ENCODE results near the gene CERS6. TPM values are rescaled to one million over a fixed set of nuclear protein-coding genes. Genes with fewer than 3 reads are reported as not detected.

The CERS6 gene
- total RNA-seq, 1 experiment from 2014 or later, result 30.3 TPM

GRCh38 chr2:168458139-168458538, 2.1 kb downstream of the CERS6 start:
- no peaks in the 10 kb centered on the region; the same call in 1 of the 2 replicates for H3K36me3 ChIP-seq (ENCODE audit: control insufficient read depth, insufficient read depth, low read length)
- in situ Hi-C loops (cut with HindIII; ENCODE audit: low pct_unique_long_range_greater_than_20kb, low sequenced_read_pairs), result no loop called here
- no peaks in the 10 kb centered on the region for H3K9me3 ChIP-seq (ENCODE audit: control insufficient read depth, insufficient read depth, low read depth, low read length)
- ChIA-PET POLR2A (no interaction called here), CTCF (no interaction called here)
- no peak overlapping the region for H3K27ac ChIP-seq (ENCODE audit: low read length)
- intact Hi-C loops (cut with micrococcal nuclease; ENCODE audit: unreplicated experiment), result loop anchor here (10.0 kb wide), 1 partner anchor 297 kb away; no protein-coding TSS in a partner anchor
- DNase-seq (ENCODE audit: low read depth, low spot score) (no peak), ATAC-seq (no peak)
- peak overlapping the region; percentile 75 to 85 for H3K4me3 ChIP-seq (ENCODE audit: low read depth in 2 of 2, low read length in 2 of 2)
- peaks cover 17% of the 10 kb centered on the region for H3K4me1 ChIP-seq (ENCODE audit: control insufficient read depth, insufficient read depth, low read length)
- TF ChIP-seq REST (IDR thresholded peaks at IDR 0.05; ENCODE audit: insufficient read depth in 1 of 2, low read depth in 2 of 2, low read length in 1 of 2), result no peak
- no peak for TF ChIP-seq CTCF (IDR thresholded peaks at IDR 0.05)
- no peak for TF ChIP-seq TCF7L2 (IDR thresholded peaks at IDR 0.05; ENCODE audit: low read depth, low read length)
- no peak for TF ChIP-seq SIN3A (IDR thresholded peaks at IDR 0.05; ENCODE audit: borderline replicate concordance, insufficient read depth, low read depth, low read length)
- no peak for TF ChIP-seq POLR2AphosphoS5 (IDR thresholded peaks at IDR 0.05; ENCODE audit: low read depth, low read length)
- BruUV-seq (replicated peaks), result no TSS peak
- no peaks in the 10 kb centered on the region for H3K27me3 ChIP-seq (ENCODE audit: control insufficient read depth, insufficient read depth, low read length)

GRCh38 chr2:168459256-168459655, 3.2 kb downstream of the CERS6 start:
- TF ChIP-seq TCF7L2 (IDR thresholded peaks at IDR 0.05; ENCODE audit: low read depth, low read length) (no peak), REST (IDR thresholded peaks at IDR 0.05; ENCODE audit: insufficient read depth in 1 of 2, low read depth in 2 of 2, low read length in 1 of 2) (no peak), POLR2AphosphoS5 (IDR thresholded peaks at IDR 0.05; ENCODE audit: low read depth, low read length) (no peak), SIN3A (IDR thresholded peaks at IDR 0.05; ENCODE audit: borderline replicate concordance, insufficient read depth, low read depth, low read length) (no peak), CTCF (IDR thresholded peaks at IDR 0.05) (no peak)
- Histone ChIP-seq H3K4me1 (ENCODE audit: control insufficient read depth, insufficient read depth, low read length) (peaks cover 17% of the 10 kb centered on the region), H3K9me3 (ENCODE audit: control insufficient read depth, insufficient read depth, low read depth, low read length) (no peaks in the 10 kb centered on the region), H3K27me3 (ENCODE audit: control insufficient read depth, insufficient read depth, low read length) (no peaks in the 10 kb centered on the region), H3K27ac (ENCODE audit: low read length) (no peak overlapping the region), H3K36me3 (ENCODE audit: control insufficient read depth, insufficient read depth, low read length) (no peaks in the 10 kb centered on the region; the same call in 1 of the 2 replicates), H3K4me3 (ENCODE audit: low read depth in 2 of 2, low read length in 2 of 2) (no peak overlapping the region)
- intact Hi-C loops (cut with micrococcal nuclease; ENCODE audit: unreplicated experiment), result loop anchor here (10.0 kb wide), 1 partner anchor 296 kb away; no protein-coding TSS in a partner anchor
- DNase-seq (ENCODE audit: low read depth, low spot score), result no peak
- no peak for ATAC-seq
- CTCF ChIA-PET, result no interaction called here
- in situ Hi-C loops (cut with HindIII; ENCODE audit: low pct_unique_long_range_greater_than_20kb, low sequenced_read_pairs), result no loop called here
- POLR2A ChIA-PET, result no interaction called here
- BruUV-seq (replicated peaks), result no TSS peak
